ENCODE results near the gene ASPM. TPM values are rescaled to one million over a fixed set of nuclear protein-coding genes. Genes with fewer than 3 reads are reported as not detected.

Gene ASPM
- total RNA-seq, 1 donor = 43.6 TPM

GRCh38 chr1:197181982-197182381 lies 35.5 kb upstream of the ASPM start:
- DNase-seq (ENCODE audit: low read depth) = no peak
- no peak for TF ChIP-seq CTCF (IDR thresholded peaks at IDR 0.05; ENCODE audit: insufficient read depth, low read depth, low read length)
- H3K4me3 ChIP-seq (ENCODE audit: low read depth, low read length) = no peak overlapping the region

- peak; percentile 64 for DNase-seq (ENCODE audit: low read depth)
- H3K4me3 ChIP-seq (ENCODE audit: low read depth, low read length) = no peak overlapping the region
- TF ChIP-seq CTCF (IDR thresholded peaks at IDR 0.05; ENCODE audit: insufficient read depth, low read depth, low read length) = peak; percentile 66
These were observed 33.9 kb upstream of the ASPM start for GRCh38 chr1:197180252-197180878.

DNA sequence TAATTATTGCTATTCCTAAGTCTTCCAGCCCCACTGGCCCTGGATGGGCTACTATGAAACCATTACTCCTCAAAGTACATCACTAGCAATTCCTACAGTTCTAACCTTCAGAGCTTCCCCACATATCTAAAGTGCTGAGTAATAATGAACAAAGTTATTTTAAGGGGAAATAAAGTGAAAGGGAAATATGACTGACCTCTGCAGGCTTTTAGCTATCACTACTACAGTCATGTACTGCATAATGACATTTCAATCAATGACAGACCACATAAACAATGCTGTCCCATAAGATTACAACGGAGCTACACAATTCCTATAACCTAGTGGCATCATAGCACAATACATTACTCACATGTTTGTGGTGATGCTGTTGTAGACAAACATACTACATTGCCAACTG lies 32.5 kb upstream of the ASPM start:
- H3K4me3 ChIP-seq (ENCODE audit: low read depth, low read length) = no peak overlapping the region
- DNase-seq (ENCODE audit: low read depth) = peak; percentile 55
- peak; percentile 23 for TF ChIP-seq CTCF (IDR thresholded peaks at IDR 0.05; ENCODE audit: insufficient read depth, low read depth, low read length)

- no peak for TF ChIP-seq CTCF (IDR thresholded peaks at IDR 0.05; ENCODE audit: insufficient read depth, low read depth, low read length)
- no peak for DNase-seq (ENCODE audit: low read depth)
These were observed 28.3 kb upstream of the ASPM start for GRCh38 chr1:197174818-197175217.

DNA sequence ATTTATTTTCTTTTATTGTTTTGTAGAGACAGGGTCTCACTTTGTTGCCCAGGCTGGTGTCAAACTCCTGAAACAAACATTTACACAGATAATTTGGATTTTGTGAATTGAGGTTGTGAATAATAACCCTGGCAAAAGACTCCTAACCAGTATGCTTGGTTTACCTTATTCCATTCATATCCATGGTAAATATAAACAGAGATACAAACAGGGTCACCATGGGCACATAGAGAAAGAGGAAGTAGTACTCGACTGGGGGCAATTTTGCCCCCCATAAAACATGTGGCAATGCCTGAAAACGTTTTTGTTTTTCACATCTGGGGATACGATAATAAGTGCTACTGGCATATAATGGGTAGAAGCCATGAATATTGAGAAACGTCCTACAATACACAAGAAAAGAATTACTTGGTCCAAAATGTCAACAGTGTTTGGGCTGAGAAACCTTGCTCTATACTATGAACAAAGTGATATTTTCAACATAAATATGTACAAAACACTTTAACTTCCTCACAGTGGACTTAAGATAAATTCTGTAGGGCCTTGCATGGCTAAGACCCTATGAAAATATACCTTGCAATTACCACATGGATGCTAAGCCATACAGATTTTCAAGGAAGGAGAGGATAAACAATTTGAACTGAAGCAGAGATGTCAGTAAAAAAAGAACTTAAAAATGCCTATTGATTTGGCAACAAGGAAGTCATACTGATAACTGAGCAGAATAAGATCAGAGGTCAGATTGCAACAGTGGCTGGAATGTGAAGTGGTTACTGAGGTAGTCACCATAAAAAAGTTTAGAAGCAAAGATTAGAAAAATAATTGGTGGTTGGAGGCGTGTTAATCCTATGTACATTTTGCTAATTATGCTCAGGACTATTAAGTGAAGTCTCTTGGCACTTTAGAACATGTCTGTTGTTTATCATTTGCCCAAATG lies 27.4 kb upstream of the ASPM start:
- no peak overlapping the region for H3K4me3 ChIP-seq (ENCODE audit: low read depth, low read length)
- TF ChIP-seq CTCF (IDR thresholded peaks at IDR 0.05; ENCODE audit: insufficient read depth, low read depth, low read length) = no peak
- peak; percentile 86 for DNase-seq (ENCODE audit: low read depth)

More at GRCh38 chr1:197174818-197175217, 28.3 kb upstream of the ASPM start:
- H3K4me3 ChIP-seq (ENCODE audit: low read depth, low read length) = no peak overlapping the region

DNA sequence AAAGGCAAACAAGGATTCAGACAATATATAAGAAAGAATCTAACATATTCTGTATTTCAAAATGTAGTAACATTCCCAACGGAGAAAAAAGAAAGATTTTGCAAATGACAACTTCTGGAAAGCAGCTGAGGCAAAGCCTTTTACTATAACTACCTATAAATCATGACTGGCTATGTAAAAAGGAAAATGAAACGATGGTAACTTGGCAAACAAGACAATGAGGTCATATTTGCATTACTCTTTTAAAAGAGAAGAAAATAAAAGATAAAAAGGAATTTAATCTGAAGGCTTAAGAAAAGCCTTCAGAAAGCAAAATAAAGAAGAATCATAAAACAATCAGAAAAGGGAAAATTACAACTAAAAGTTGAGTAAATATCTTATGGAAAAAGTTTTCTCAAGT lies 25.1 kb upstream of the ASPM start:
- no peak for TF ChIP-seq CTCF (IDR thresholded peaks at IDR 0.05; ENCODE audit: insufficient read depth, low read depth, low read length)
- no peak overlapping the region for H3K4me3 ChIP-seq (ENCODE audit: low read depth, low read length)
- DNase-seq (ENCODE audit: low read depth) = peak; percentile 34
